ENCODE measurements around the gene NEMP1. TPM values are rescaled to one million over a fixed set of nuclear protein-coding genes. Genes with fewer than 3 reads are reported as not detected.
"Not testable (repeated sequence)": the region's sequence is repeated elsewhere in the genome, so short reads cannot be mapped to it uniquely, and the experiment has no call there.

NEMP1 gene
- total and polyA plus RNA-seq, 2 experiments from 2014 or later, result 5.9 to 7.6 TPM

DNA sequence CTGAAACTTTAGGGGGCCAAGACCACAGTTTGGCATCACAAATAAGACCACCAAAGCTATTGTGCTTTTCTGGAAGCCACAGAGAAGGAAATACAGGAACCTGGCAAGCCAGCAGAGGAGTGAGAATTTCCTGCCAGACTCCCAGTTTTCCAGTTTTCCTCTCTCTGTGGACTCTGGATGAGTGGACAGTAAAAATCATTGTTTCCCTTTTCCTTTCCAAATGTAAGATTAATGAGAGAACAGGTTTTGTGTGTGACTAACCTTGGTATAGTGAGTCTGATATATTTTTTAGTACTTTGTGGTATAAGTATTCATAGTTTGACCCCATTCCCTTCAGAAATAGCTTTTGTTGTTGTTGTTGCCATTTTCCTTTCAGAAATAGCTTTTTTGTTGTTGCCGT lies 59.7 kb downstream of the NEMP1 start:
- no peaks in the 10 kb centered on the region for H3K9me3 ChIP-seq (ENCODE audit: low read depth)
- no peak overlapping the region for H3K9ac ChIP-seq
- in situ Hi-C loops (cut with MboI), result no loop called here
- no peaks in the 10 kb centered on the region for H4K20me1 ChIP-seq (ENCODE audit: insufficient read depth)
- H3F3A ChIP-seq (ENCODE audit: insufficient read depth), result no peaks in the 10 kb centered on the region
- H3K4me3 ChIP-seq, result no peak overlapping the region
- DNase-seq, result no peak
- no peak overlapping the region for H3K27ac ChIP-seq
- no peaks in the 10 kb centered on the region for H3K4me1 ChIP-seq (ENCODE audit: insufficient read depth)
- no peaks in the 10 kb centered on the region for H3K9me2 ChIP-seq (ENCODE audit: insufficient read depth)
- peaks cover 24% of the 10 kb centered on the region for H3K27me3 ChIP-seq (replicated peaks; ENCODE audit: insufficient read depth)
- H2AFZ ChIP-seq, result no peak overlapping the region
- no peaks in the 10 kb centered on the region for H3K79me2 ChIP-seq (ENCODE audit: insufficient read depth)
- WGBS, 2 experiments (ENCODE audit: low coverage in 1 of 2, low lambda C conversion rate in 2 of 2, missing lambda C conversion rate in 2 of 2), result 83 to 96% methylated on average over 1 of the region's 1 CpG
- no peaks in the 10 kb centered on the region for H3K36me3 ChIP-seq (ENCODE audit: low read depth)
- TF ChIP-seq EZH2phosphoT487 (IDR thresholded peaks at IDR 0.05; ENCODE audit: insufficient read depth, low read depth) (no peak), EZH2 (IDR thresholded peaks at IDR 0.05; ENCODE audit: insufficient read depth, poor library complexity, severe bottlenecking) (no peak)
- H3K4me2 ChIP-seq (ENCODE audit: unreplicated experiment), result no peak overlapping the region

DNA sequence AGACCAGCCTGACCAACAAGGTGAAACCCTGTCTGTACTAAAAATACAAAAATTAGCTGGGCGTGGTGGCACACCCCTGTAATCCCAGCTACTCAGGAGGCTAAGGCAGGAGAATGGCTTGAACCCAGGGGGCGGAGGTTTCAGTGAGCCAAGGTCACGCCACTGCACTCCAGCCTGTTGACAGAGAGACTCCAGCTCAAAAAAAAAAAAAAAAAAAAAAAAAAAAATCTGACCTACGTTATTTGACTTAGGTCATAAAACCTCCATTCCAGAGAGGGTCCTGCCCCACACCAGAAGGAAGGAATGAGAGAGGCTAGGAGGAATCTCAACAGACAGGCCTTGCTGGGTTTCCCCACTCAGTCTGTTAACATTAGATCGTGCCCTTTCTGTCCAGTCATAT lies 60.2 kb downstream of the NEMP1 start:
- H3K36me3 ChIP-seq (ENCODE audit: low read depth); H3K9ac ChIP-seq; H3K9me2 ChIP-seq (ENCODE audit: insufficient read depth); H3K27ac ChIP-seq; H2AFZ ChIP-seq; H3K4me3 ChIP-seq; in situ Hi-C loops (cut with MboI); H3K9me3 ChIP-seq (ENCODE audit: low read depth); H3F3A ChIP-seq (ENCODE audit: insufficient read depth); H3K4me1 ChIP-seq (ENCODE audit: insufficient read depth); H3K79me2 ChIP-seq (ENCODE audit: insufficient read depth); H4K20me1 ChIP-seq (ENCODE audit: insufficient read depth); H3K4me2 ChIP-seq (ENCODE audit: unreplicated experiment); DNase-seq: not testable (repeated sequence)
- H3K27me3 ChIP-seq (replicated peaks; ENCODE audit: insufficient read depth), result peaks cover 29% of the 10 kb centered on the region
- WGBS, 2 experiments (ENCODE audit: low coverage in 1 of 2, low lambda C conversion rate in 2 of 2, missing lambda C conversion rate in 2 of 2), result 43 to 56% methylated on average over 4 to 5 of the region's 5 CpGs

DNA sequence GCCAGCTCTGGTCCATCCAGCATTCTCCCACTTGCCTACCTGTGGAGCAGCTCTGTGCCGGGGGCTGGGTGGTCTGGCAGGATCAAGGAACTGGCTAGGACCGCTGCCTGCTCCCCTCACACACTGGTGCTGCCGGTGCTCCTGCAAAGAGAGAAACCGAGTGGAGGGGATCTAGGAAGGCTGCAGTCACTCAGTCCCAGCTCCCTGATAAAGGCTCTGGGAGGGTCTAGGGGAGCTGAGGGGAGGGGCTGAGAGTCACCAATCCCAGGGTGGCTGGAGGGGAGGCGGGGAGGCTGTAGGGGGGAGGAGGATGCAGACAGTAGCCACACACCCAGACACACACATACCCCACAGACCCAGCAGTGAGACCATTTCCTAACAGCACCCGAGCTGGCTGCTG lies 62.2 kb downstream of the NEMP1 start, which contains the start of gene TAC3:
TAC3 (minus strand) TSS at position 182 of the 400 bp plus-strand sequence. CDS start 732 bp downstream, outside the sequence.
- Histone ChIP-seq H3F3A (ENCODE audit: insufficient read depth) (no peaks in the 10 kb centered on the region), H3K9me3 (ENCODE audit: low read depth) (no peaks in the 10 kb centered on the region), H3K27me3 (replicated peaks; ENCODE audit: insufficient read depth) (peaks cover 36% of the 10 kb centered on the region), H3K9ac (no peak within 1 kb of the TSS), H3K4me3 (no peak within 1 kb of the TSS), H3K36me3 (ENCODE audit: low read depth) (no peaks in the 10 kb centered on the region), H3K4me2 (ENCODE audit: unreplicated experiment) (no peak within 1 kb of the TSS), H3K4me1 (ENCODE audit: insufficient read depth) (no peaks in the 10 kb centered on the region), H3K27ac (no peak within 1 kb of the TSS), H2AFZ (no peak within 1 kb of the TSS), H3K79me2 (ENCODE audit: insufficient read depth) (no peaks in the 10 kb centered on the region), H3K9me2 (ENCODE audit: insufficient read depth) (no peaks in the 10 kb centered on the region), H4K20me1 (ENCODE audit: insufficient read depth) (no peaks in the 10 kb centered on the region)
- in situ Hi-C loops (cut with MboI), result no loop called here
- WGBS, 2 experiments (ENCODE audit: low coverage in 1 of 2, low lambda C conversion rate in 2 of 2, missing lambda C conversion rate in 2 of 2), result 17 to 30% methylated on average over 5 to 6 of the region's 6 CpGs
- no peak for TF ChIP-seq EZH2phosphoT487 (IDR thresholded peaks at IDR 0.05; ENCODE audit: insufficient read depth, low read depth)
- no peak for TF ChIP-seq EZH2 (IDR thresholded peaks at IDR 0.05; ENCODE audit: insufficient read depth, poor library complexity, severe bottlenecking)
- no peak for DNase-seq

DNA sequence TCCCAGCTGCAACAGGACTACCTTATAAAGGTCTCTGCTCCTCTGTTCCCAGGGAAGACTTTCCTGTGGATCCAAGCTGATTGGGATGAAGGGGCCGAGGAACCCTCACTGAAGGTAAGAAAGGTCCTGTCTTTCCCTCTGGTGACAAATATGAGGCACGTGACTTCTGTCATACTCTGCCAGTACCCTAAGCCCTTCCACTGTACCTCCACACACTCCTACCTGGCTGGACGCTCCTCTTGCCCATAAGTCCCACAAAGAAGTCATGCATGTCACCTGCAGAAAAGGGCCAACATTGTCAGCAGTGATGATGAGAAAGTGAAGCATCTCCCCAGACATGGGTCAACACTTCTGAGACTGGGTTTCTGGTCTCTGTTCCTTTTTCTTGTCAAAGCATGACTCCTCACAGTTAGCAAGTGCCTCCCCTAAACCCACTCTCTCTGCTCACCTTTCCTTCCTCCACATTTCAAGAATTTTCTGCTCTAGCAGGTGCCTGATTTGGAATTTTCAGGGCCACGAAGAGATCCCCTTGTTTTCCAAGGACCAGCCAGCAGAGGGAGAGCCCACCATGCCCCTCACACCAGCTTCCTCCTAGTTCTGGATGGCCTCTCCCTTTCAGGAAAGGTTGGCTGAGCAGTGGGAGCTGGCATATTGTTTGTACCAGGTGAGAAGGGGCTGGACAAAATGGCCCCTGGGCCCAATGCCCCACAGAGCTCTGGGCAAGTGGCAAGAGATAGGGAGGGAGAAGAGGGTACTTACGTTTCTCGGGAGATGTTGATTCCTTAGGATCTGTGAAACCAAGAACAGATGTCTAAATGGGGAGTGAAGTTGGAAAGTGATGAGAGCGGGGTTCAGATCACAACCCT lies 65.8 kb downstream of the NEMP1 start:
- no peak overlapping the region for H3K4me2 ChIP-seq (ENCODE audit: unreplicated experiment)
- no peaks in the 10 kb centered on the region for H3K9me2 ChIP-seq (ENCODE audit: insufficient read depth)
- H3K9ac ChIP-seq, result no peak overlapping the region
- in situ Hi-C loops (cut with MboI), result no loop called here
- H4K20me1 ChIP-seq (ENCODE audit: insufficient read depth), result no peaks in the 10 kb centered on the region
- DNase-seq, result no peak
- no peaks in the 10 kb centered on the region; the same call in 1 of the 2 replicates for H3F3A ChIP-seq (ENCODE audit: insufficient read depth)
- no peak overlapping the region for H2AFZ ChIP-seq
- no peaks in the 10 kb centered on the region for H3K79me2 ChIP-seq (ENCODE audit: insufficient read depth)
- no peaks in the 10 kb centered on the region for H3K36me3 ChIP-seq (ENCODE audit: low read depth)
- H3K4me1 ChIP-seq (ENCODE audit: insufficient read depth), result no peaks in the 10 kb centered on the region
- no peaks in the 10 kb centered on the region for H3K9me3 ChIP-seq (ENCODE audit: low read depth)
- no peak overlapping the region for H3K4me3 ChIP-seq
- H3K27me3 ChIP-seq (replicated peaks; ENCODE audit: insufficient read depth), result peaks cover 36% of the 10 kb centered on the region
- 44 to 48% methylated on average over 7 of the region's 7 CpGs for WGBS, 2 experiments (ENCODE audit: low coverage in 1 of 2, low lambda C conversion rate in 2 of 2, missing lambda C conversion rate in 2 of 2)
- H3K27ac ChIP-seq, result no peak overlapping the region
- TF ChIP-seq EZH2phosphoT487 (IDR thresholded peaks at IDR 0.05; ENCODE audit: insufficient read depth, low read depth) (no peak), EZH2 (IDR thresholded peaks at IDR 0.05; ENCODE audit: insufficient read depth, poor library complexity, severe bottlenecking) (no peak)
